Measurements from ENCODE around the gene EPHB1. TPM values are rescaled to one million over a fixed set of nuclear protein-coding genes. Genes with fewer than 3 reads are reported as not detected.
"Not testable (repeated sequence)": the region's sequence is repeated elsewhere in the genome, so short reads cannot be mapped to it uniquely, and the experiment has no call there.

EPHB1 gene
- total RNA-seq, 1 experiment from 2014 or later = 0.11 TPM

DNA sequence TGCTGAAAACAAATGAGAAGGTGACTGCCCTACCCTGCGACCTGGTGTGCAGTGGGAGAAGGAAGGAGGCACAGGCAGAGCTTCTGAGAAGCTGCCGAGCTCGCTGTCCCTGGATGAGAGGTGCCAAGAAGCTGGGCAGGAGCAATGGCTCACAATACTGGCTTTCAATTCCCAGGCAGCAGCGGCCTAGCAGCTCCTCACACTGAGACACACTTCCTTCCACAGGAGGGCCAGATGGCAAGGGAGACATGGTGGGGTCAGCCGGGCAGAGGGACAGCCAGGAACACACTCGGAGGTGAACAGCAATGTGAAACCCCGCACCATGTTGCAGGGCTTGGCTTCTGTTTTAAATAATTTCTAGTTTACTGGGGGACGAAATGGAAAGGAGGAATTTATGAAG lies 314.6 kb downstream of the EPHB1 start:
- TF ChIP-seq, protein P1, sequence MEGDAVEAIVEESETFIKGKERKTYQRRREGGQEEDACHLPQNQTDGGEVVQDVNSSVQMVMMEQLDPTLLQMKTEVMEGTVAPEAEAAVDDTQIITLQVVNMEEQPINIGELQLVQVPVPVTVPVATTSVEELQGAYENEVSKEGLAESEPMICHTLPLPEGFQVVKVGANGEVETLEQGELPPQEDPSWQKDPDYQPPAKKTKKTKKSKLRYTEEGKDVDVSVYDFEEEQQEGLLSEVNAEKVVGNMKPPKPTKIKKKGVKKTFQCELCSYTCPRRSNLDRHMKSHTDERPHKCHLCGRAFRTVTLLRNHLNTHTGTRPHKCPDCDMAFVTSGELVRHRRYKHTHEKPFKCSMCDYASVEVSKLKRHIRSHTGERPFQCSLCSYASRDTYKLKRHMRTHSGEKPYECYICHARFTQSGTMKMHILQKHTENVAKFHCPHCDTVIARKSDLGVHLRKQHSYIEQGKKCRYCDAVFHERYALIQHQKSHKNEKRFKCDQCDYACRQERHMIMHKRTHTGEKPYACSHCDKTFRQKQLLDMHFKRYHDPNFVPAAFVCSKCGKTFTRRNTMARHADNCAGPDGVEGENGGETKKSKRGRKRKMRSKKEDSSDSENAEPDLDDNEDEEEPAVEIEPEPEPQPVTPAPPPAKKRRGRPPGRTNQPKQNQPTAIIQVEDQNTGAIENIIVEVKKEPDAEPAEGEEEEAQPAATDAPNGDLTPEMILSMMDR (conservative IDR thresholded peaks at IDR 0.05; ENCODE audit: low read depth, low read length) = no peak
- TF ChIP-seq EZH2 (IDR thresholded peaks at IDR 0.05; ENCODE audit: borderline replicate concordance, low read depth, low read length, poor library complexity, severe bottlenecking) = no peak
- Histone ChIP-seq H3K9me3 (ENCODE audit: low read depth, low read length, poor library complexity, severe bottlenecking) (no peaks in the 10 kb centered on the region), H3K27me3 (replicated peaks; ENCODE audit: insufficient read depth, low read depth, low read length, poor library complexity) (no peaks in the 10 kb centered on the region), H3K4me1 (ENCODE audit: insufficient read depth, low read length, poor library complexity, severe bottlenecking) (no peaks in the 10 kb centered on the region), H3K36me3 (ENCODE audit: insufficient read depth, low read length, poor library complexity, severe bottlenecking) (no peaks in the 10 kb centered on the region), H3K27ac (ENCODE audit: low read depth, low read length, poor library complexity, severe bottlenecking) (no peak overlapping the region), H3K4me3 (ENCODE audit: low read depth, low read length, poor library complexity, severe bottlenecking) (no peak overlapping the region)
- ChIA-PET CTCF (no interaction called here), POLR2A (ENCODE audit: low non-redundant PET) (no interaction called here)
- BruUV-seq (replicated peaks) = no TSS peak
- no peak for DNase-seq (ENCODE audit: low spot score)
- intact Hi-C loops (cut with micrococcal nuclease; ENCODE audit: unreplicated experiment) = no loop called here

DNA sequence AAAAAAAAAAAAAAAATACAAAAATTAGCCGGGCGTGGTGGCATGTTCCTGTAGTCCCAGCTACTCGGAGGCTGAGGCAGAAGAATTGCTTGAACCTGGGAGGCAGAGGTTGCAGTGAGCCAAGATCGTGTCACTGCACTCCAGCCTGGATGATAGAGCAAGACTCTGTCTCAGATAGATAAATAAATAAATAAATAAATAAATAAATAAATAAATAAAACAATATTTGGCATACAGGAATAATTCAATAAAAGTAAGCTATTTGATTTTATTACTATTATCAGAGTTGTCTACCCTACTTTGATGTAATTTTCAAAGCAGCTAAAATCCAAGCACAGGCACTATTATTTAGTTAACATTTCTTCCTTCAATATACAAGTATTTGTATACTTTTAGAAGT lies 319.5 kb downstream of the EPHB1 start:
- H3K36me3 ChIP-seq (ENCODE audit: insufficient read depth, low read length, poor library complexity, severe bottlenecking); CTCF ChIA-PET: not testable (repeated sequence)

DNA sequence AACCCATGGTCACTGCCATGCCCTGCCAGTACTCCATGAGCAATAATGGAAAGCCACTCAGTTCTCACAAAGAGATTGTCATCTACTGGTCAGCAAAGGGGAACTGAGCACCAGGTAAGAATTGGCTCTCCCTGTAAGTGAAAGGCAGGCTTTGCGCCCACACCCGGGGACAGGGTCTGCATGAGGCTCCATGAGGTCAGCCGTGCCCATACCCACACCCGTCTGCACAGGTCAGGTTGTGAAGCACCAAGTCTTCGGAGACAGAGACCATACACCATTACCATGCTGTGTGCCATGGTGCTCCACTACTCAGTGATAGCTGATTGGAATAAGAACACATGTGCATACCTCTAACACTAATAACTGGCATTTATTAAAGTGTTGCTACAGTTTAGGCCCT lies 322.9 kb downstream of the EPHB1 start:
- intact Hi-C loops (cut with micrococcal nuclease; ENCODE audit: unreplicated experiment) = no loop called here
- no TSS peak for BruUV-seq (replicated peaks)
- Histone ChIP-seq H3K4me1 (ENCODE audit: insufficient read depth, low read length, poor library complexity, severe bottlenecking) (no peaks in the 10 kb centered on the region), H3K27me3 (replicated peaks; ENCODE audit: insufficient read depth, low read depth, low read length, poor library complexity) (no peaks in the 10 kb centered on the region), H3K4me3 (ENCODE audit: low read depth, low read length, poor library complexity, severe bottlenecking) (no peak overlapping the region), H3K9me3 (ENCODE audit: low read depth, low read length, poor library complexity, severe bottlenecking) (no peaks in the 10 kb centered on the region), H3K36me3 (ENCODE audit: insufficient read depth, low read length, poor library complexity, severe bottlenecking) (no peaks in the 10 kb centered on the region), H3K27ac (ENCODE audit: low read depth, low read length, poor library complexity, severe bottlenecking) (no peak overlapping the region)
- ChIA-PET CTCF (no interaction called here), POLR2A (ENCODE audit: low non-redundant PET) (no interaction called here)
- TF ChIP-seq EZH2 (IDR thresholded peaks at IDR 0.05; ENCODE audit: borderline replicate concordance, low read depth, low read length, poor library complexity, severe bottlenecking) = no peak
- DNase-seq (ENCODE audit: low spot score) = no peak

More for the DNA sequence above, 319.5 kb downstream of the EPHB1 start:
- BruUV-seq (replicated peaks); H3K27ac ChIP-seq (ENCODE audit: low read depth, low read length, poor library complexity, severe bottlenecking); H3K4me1 ChIP-seq (ENCODE audit: insufficient read depth, low read length, poor library complexity, severe bottlenecking); H3K9me3 ChIP-seq (ENCODE audit: low read depth, low read length, poor library complexity, severe bottlenecking); H3K4me3 ChIP-seq (ENCODE audit: low read depth, low read length, poor library complexity, severe bottlenecking); H3K27me3 ChIP-seq (replicated peaks; ENCODE audit: insufficient read depth, low read depth, low read length, poor library complexity); POLR2A ChIA-PET (ENCODE audit: low non-redundant PET); DNase-seq (ENCODE audit: low spot score); intact Hi-C loops (cut with micrococcal nuclease; ENCODE audit: unreplicated experiment): not testable (repeated sequence)

DNA sequence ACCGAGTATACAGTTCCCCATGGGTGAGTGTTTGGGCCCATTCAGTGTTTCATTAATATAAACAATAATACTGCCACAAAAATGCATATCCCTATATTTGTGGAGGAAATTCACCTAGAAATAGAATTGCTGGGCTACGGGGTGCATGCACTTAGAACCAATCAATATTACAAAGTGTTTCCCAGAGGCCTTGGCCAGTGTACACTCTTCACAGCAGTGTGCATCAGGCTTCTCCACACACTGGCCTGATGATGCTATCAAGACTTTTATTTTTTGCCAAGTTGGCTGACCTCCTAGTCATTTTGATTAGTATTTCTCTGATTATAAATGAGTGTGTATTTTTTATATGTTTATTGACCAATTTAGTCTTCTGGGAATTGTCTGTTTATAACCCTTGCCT lies 323.7 kb downstream of the EPHB1 start:
- Histone ChIP-seq H3K9me3 (ENCODE audit: low read depth, low read length, poor library complexity, severe bottlenecking) (no peaks in the 10 kb centered on the region), H3K36me3 (ENCODE audit: insufficient read depth, low read length, poor library complexity, severe bottlenecking) (no peaks in the 10 kb centered on the region), H3K4me1 (ENCODE audit: insufficient read depth, low read length, poor library complexity, severe bottlenecking) (no peaks in the 10 kb centered on the region), H3K4me3 (ENCODE audit: low read depth, low read length, poor library complexity, severe bottlenecking) (no peak overlapping the region), H3K27me3 (replicated peaks; ENCODE audit: insufficient read depth, low read depth, low read length, poor library complexity) (no peaks in the 10 kb centered on the region), H3K27ac (ENCODE audit: low read depth, low read length, poor library complexity, severe bottlenecking) (no peak overlapping the region)
- intact Hi-C loops (cut with micrococcal nuclease; ENCODE audit: unreplicated experiment) = no loop called here
- BruUV-seq (replicated peaks) = no TSS peak
- CTCF ChIA-PET = no interaction called here
- DNase-seq (ENCODE audit: low spot score) = no peak
- TF ChIP-seq EZH2 (IDR thresholded peaks at IDR 0.05; ENCODE audit: borderline replicate concordance, low read depth, low read length, poor library complexity, severe bottlenecking) = no peak
- TF ChIP-seq, protein P1 (conservative IDR thresholded peaks at IDR 0.05; ENCODE audit: low read depth, low read length) = no peak
- POLR2A ChIA-PET (ENCODE audit: low non-redundant PET) = no interaction called here

Measured in A673 (cell line).